K562 (cell line): ENCODE data around the gene SERPINH1. TPM values are rescaled to one million over a fixed set of nuclear protein-coding genes. Genes with fewer than 3 reads are reported as not detected.

ENCODE experiments used
- ARID3A ChIP-seq: IDR thresholded peaks from 2 replicates; pipeline ENCODE4 v1.6.1; 2012; ENCODE audit warnings: low read depth, low read length, improper control_type of control experiment, borderline replicate concordance
- CBX1 ChIP-seq: sonication (generic); IDR thresholded peaks from 2 replicates; pipeline ENCODE4 v1.6.1; 2016; ENCODE audit warnings: antibody characterized with exemption, low read depth, mild to moderate bottlenecking
- DLX4 ChIP-seq: fragments of 250-450 bp; sonication (Bioruptor Pico); IDR thresholded peaks from 2 replicates; pipeline ENCODE4 v1.6.1; 2021; ENCODE audit warnings: mild to moderate bottlenecking
- ESRRA ChIP-seq: fragments of 450-650 bp; IDR thresholded peaks from 2 replicates; pipeline ENCODE4 v1.6.1; 2014; ENCODE audit warnings: low read depth, mild to moderate bottlenecking, moderate library complexity, borderline replicate concordance
- FUS ChIP-seq: fragments of 200-400 bp; formaldehyde crosslinking; optimal IDR thresholded peaks from 2 replicates; pipeline ENCODE3; 2017; ENCODE audit warnings: low read depth, low read length
- HDGF ChIP-seq: fragments of 450-650 bp; IDR thresholded peaks from 2 replicates; pipeline ENCODE4 v1.6.1; 2016
- HOXB6 ChIP-seq: fragments of 250-450 bp; sonication (Bioruptor Pico); IDR thresholded peaks from 2 replicates; pipeline ENCODE4 v1.5.1; 2022; ENCODE audit warnings: mild to moderate bottlenecking, borderline replicate concordance
- KLF16 ChIP-seq: IDR thresholded peaks from 2 replicates; pipeline ENCODE4 v1.6.1; 2016; ENCODE audit warnings: antibody characterized with exemption
- NR2C1 ChIP-seq, 2 experiments: fragments of 450-650 bp; IDR thresholded peaks; 2 replicates each; pipeline ENCODE4 v1.6.1; 2017; ENCODE audit warnings: mild to moderate bottlenecking in 2 of 2, antibody characterized with exemption in 1 of 2, inconsistent platforms in 1 of 2, missing compliant biosample characterization in 1 of 2, missing genetic modification characterization in 1 of 2
- NUFIP1 ChIP-seq: fragments of 450-650 bp; IDR thresholded peaks from 2 replicates; pipeline ENCODE4 v1.6.1; 2018; ENCODE audit not compliant: partially characterized antibody
- RBM14 ChIP-seq: fragments of 200-400 bp; formaldehyde crosslinking; IDR thresholded peaks from 2 replicates; pipeline ENCODE4 v1.6.1; 2018; ENCODE audit warnings: low read depth, mild to moderate bottlenecking, low read length, moderate library complexity, borderline replicate concordance; ENCODE audit not compliant: insufficient read depth
- SAFB2 ChIP-seq: fragments of 200-400 bp; formaldehyde crosslinking; IDR thresholded peaks from 2 replicates; pipeline ENCODE4 v1.6.1; 2018; ENCODE audit warnings: borderline replicate concordance, low read length, low read depth, moderate library complexity; ENCODE audit not compliant: severe bottlenecking
- SNIP1 ChIP-seq: fragments of 450-650 bp; IDR thresholded peaks from 2 replicates; pipeline ENCODE4 v1.7.1; 2017; ENCODE audit warnings: low read depth, mild to moderate bottlenecking
- STAT5B ChIP-seq: fragments of 250-450 bp; sonication (Bioruptor Pico); IDR thresholded peaks from 2 replicates; pipeline ENCODE4 v1.8.0; 2021; ENCODE audit warnings: mild to moderate bottlenecking, inconsistent platforms
- TSHZ1 ChIP-seq: fragments of 250-450 bp; sonication (Bioruptor Pico); IDR thresholded peaks from 2 replicates; pipeline ENCODE4 v1.4.0; 2020; ENCODE audit warnings: mild to moderate bottlenecking, moderate library complexity
- ZBTB9 ChIP-seq: fragments of 450-650 bp; formaldehyde crosslinking; IDR thresholded peaks from 2 replicates; pipeline ENCODE4 v1.4.0; 2020; ENCODE audit warnings: mild to moderate bottlenecking, moderate library complexity
- ZFP1 ChIP-seq: fragments of 450-650 bp; formaldehyde crosslinking; IDR thresholded peaks from 2 replicates; pipeline ENCODE4 v1.4.0; 2020; ENCODE audit warnings: mild to moderate bottlenecking, mixed read lengths
- ZKSCAN8 ChIP-seq: fragments of 200-800 bp; sonication (Bioruptor generic); IDR thresholded peaks from 2 replicates; pipeline ENCODE4 v1.6.1; 2016; ENCODE audit warnings: missing genetic modification characterization, missing compliant biosample characterization
- ZNF124 ChIP-seq: sonication (generic); formaldehyde crosslinking; IDR thresholded peaks from 2 replicates; pipeline ENCODE4 v1.8.1; 2022; ENCODE audit warnings: missing genetic modification reagents
- ZNF232 ChIP-seq: sonication (generic); formaldehyde crosslinking; IDR thresholded peaks from 2 replicates; pipeline ENCODE4 v1.8.0; 2022; ENCODE audit warnings: mild to moderate bottlenecking, missing genetic modification reagents
- ZNF239 ChIP-seq: fragments of 250-450 bp; sonication (Bioruptor Pico); IDR thresholded peaks from 2 replicates; pipeline ENCODE4 v1.4.0; 2020; ENCODE audit warnings: mild to moderate bottlenecking
- ZNF253 ChIP-seq: fragments of 250-450 bp; sonication (Bioruptor Pico); conservative IDR thresholded peaks from 2 replicates; pipeline ENCODE4 v1.6.1; 2021; ENCODE audit warnings: mild to moderate bottlenecking
- ZNF561 ChIP-seq: fragments of 450-650 bp; formaldehyde crosslinking; conservative IDR thresholded peaks from 2 replicates; pipeline ENCODE4 v1.4.0; 2020; ENCODE audit warnings: mild to moderate bottlenecking, moderate library complexity
- ZNF644 ChIP-seq: fragments of 200-800 bp; sonication (Bioruptor generic); IDR thresholded peaks from 2 replicates; pipeline ENCODE4 v1.6.1; 2016; ENCODE audit warnings: low read depth, missing genetic modification characterization, missing compliant biosample characterization
- ZZZ3 ChIP-seq: fragments of 450-650 bp; IDR thresholded peaks from 2 replicates; pipeline ENCODE4 v1.6.1; 2016; ENCODE audit warnings: antibody characterized with exemption, mild to moderate bottlenecking, moderate library complexity
- polyA plus RNA-seq, 8 experiments: library from polyadenylated mRNA; depleted of rRNA in 4 of 8; stranded (reverse) in 5 of 8; unstranded in 3 of 8; fragments of >200 nt; fragmentation: Nextera tagmentation in 2 of 8; fragmentation: Illumina TruSeq in 1 of 8; extraction: Ambion mirVana in 2 of 8; extraction: Trizol in 1 of 8; gene quantifications; 2 replicates each; pipeline versions ENCODE4 v1.2.1 to v1.2.3, GENCODE V29; 2011 to 2014; ENCODE audit warnings: inconsistent platforms in 1 of 8, missing spikeins in 1 of 8
- total RNA-seq, 7 experiments: library from RNA; depleted of rRNA in 6 of 7; stranded (reverse); fragments of >200 nt in 6 of 7; fragmentation: Illumina TruSeq in 2 of 7; extraction: Trizol in 2 of 7; gene quantifications; 2 replicates each; pipeline versions ENCODE4 v1.2.1 to v1.2.3, GENCODE V29; 2011 to 2021; ENCODE audit warnings: low replicate concordance in 1 of 7

Gene SERPINH1
- total and polyA plus RNA-seq, 9 of the 15 experiments (the other 6 are each of a cell fraction or from before 2014, with no cell fraction given), result 2.8 to 106 (median 67.9) TPM

- TF ChIP-seq STAT5B (CRISPR knock-in tag), result no peak
- TF ChIP-seq RBM14, result no peak
- TF ChIP-seq ZNF561 (CRISPR knock-in tag), result no peak
- no peak for TF ChIP-seq SNIP1
- TF ChIP-seq FUS, result no peak
- no peak for TF ChIP-seq ZNF239 (CRISPR knock-in tag)
- no peak for TF ChIP-seq ZFP1 (CRISPR knock-in tag)
- TF ChIP-seq ZNF124 (CRISPR knock-in tag), result no peak
- TF ChIP-seq NR2C1 (IDR thresholded peaks at IDR 0.05), result no peak
- TF ChIP-seq NR2C1 (tag; IDR thresholded peaks at IDR 0.05), result no peak
- TF ChIP-seq CBX1, result no peak
- no peak for TF ChIP-seq ZNF644 (tag)
- no peak for TF ChIP-seq ESRRA
- no peak for TF ChIP-seq ZNF253 (CRISPR knock-in tag)
- no peak for TF ChIP-seq ZNF232 (CRISPR knock-in tag)
- TF ChIP-seq TSHZ1 (CRISPR knock-in tag), result no peak
- no peak for TF ChIP-seq HOXB6 (CRISPR knock-in tag)
- TF ChIP-seq NUFIP1, result no peak
- TF ChIP-seq HDGF, result no peak
- TF ChIP-seq ZZZ3, result no peak
- TF ChIP-seq ZBTB9 (CRISPR knock-in tag), result no peak
- no peak for TF ChIP-seq SAFB2
- peak; percentile 41; the same call in 1 of the 2 replicates for TF ChIP-seq ARID3A
- peak; percentile 81 for TF ChIP-seq ZKSCAN8
- TF ChIP-seq KLF16, result peak; percentile 96
- TF ChIP-seq DLX4 (CRISPR knock-in tag), result no peak
Measured at GRCh38 chr11:75589933-75590332, 27.9 kb downstream of the SERPINH1 start (continued).
